NCI-H2081 (cell line): Measurements from ENCODE around the gene SEC24C.
"Not testable (repeated sequence)": the region's sequence is repeated elsewhere in the genome, so short reads cannot be mapped to it uniquely, and the experiment has no call there.

Experiments
- DNase-seq, 2 experiments: peaks; one replicate each; lab custom pipeline; 2025; lab: John Stamatoyannopoulos, UW

SEC24C gene, protein sequence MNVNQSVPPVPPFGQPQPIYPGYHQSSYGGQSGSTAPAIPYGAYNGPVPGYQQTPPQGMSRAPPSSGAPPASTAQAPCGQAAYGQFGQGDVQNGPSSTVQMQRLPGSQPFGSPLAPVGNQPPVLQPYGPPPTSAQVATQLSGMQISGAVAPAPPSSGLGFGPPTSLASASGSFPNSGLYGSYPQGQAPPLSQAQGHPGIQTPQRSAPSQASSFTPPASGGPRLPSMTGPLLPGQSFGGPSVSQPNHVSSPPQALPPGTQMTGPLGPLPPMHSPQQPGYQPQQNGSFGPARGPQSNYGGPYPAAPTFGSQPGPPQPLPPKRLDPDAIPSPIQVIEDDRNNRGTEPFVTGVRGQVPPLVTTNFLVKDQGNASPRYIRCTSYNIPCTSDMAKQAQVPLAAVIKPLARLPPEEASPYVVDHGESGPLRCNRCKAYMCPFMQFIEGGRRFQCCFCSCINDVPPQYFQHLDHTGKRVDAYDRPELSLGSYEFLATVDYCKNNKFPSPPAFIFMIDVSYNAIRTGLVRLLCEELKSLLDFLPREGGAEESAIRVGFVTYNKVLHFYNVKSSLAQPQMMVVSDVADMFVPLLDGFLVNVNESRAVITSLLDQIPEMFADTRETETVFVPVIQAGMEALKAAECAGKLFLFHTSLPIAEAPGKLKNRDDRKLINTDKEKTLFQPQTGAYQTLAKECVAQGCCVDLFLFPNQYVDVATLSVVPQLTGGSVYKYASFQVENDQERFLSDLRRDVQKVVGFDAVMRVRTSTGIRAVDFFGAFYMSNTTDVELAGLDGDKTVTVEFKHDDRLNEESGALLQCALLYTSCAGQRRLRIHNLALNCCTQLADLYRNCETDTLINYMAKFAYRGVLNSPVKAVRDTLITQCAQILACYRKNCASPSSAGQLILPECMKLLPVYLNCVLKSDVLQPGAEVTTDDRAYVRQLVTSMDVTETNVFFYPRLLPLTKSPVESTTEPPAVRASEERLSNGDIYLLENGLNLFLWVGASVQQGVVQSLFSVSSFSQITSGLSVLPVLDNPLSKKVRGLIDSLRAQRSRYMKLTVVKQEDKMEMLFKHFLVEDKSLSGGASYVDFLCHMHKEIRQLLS

DNA sequence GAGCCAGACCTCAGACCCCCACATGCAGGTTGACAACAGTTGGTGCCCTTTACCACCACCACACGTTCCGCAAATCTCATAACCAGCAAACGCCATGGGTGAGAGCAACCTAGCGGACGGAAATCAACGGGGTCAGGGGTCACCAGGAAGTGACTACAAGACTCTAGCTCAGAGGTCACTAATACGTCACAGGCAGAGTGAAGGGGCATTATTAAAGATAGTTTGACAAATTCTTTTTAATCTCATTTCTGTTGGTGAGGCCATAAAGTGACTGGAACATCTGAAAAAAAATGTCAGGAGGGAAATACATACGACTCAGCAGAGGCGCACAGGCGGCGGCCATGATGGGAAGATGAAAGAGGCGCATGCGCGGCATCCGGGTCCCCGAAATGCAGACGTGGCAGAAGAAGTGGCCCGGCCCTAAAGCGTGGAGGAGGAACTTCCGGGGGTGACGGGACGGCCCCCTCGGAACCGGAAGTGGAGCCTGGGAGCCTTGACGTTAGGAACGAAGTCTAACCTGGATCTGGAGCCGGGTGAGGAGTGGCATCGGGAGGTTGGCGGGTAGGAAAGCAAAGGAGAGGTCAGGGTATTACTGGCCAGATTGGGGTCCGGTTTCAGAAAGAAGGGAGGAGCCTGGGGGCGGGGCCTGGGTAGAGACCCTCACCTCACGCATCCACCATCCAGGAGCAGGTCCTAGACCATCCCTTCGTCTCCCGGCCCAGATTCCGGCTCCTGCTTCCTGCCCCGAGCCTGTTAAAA lies at the start of gene SEC24C:
Gene SEC24C, plus strand, starts transcription at position 468 of the 759 bp plus-strand sequence. CDS start 2,461 bp downstream, outside the sequence.
- peak; percentile 91 to 93 for DNase-seq

DNA sequence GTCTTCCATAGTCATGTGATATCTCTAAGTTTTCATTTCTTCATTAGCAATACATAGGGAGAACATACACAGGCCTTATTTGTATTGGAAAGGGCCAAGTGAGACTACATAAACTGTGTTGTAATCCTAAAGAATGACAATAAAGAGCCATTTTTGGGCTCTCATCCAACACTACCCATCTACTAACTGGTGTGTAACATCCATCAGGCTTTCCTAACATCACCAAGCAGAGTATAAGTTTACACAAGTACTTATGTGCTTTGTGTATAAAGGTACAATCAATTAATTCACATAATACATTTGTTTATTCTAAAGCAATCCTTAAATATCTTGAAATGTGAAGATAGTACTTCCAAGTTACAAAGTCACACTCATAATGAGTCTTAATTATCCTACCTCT lies 48.9 kb upstream of the SEC24C start:
- not testable (repeated sequence) for DNase-seq

DNA sequence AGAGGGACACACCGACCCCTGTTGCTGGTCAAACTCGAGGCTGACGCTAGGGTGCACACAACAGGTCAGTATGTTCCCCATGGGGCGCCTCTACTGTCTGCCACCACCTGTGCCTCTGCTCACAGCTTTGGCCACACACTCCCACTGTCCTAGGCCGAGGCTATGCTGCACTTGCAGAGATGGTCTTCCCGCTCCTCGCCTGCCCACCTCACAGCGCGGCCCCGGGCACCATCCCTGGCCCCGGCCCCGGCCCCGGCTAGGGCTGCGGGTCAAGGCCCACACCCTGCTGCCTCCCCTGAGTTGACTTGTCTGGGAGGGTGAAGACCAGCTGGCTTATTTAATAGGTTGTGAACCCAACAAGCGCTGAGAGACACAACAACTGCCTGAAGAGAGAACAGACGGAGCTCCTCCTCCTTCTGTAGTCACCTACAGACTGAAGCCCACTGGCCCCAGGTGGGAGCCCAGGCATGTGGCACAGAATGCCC lies 46.5 kb upstream of the SEC24C start, which contains the start of gene AGAP5:
Gene AGAP5, minus strand, starts transcription at position 435 of the 485 bp plus-strand sequence. Its CDS starts 354 bp downstream, at position 81.
- DNase-seq, result not testable (repeated sequence)

DNA sequence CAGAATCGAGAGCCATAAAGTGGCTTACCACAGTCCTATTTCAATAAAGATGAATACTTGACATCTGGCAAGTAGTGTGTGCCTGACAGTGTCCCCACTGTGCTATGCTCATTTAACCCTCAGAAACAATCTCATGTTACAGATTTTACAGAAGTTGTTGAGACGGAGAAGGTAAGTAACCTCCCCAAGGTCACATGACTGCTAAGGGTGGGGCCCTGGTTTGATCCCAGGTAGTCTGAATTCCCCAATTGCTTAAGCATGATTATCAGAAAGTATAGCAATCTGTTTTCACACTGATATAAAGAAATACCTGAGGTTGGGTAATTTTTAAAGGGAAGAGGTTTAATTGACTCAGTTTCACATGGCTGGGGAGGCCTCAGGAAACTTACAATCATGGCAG lies 45.4 kb upstream of the SEC24C start:
- DNase-seq, result not testable (repeated sequence)

DNA sequence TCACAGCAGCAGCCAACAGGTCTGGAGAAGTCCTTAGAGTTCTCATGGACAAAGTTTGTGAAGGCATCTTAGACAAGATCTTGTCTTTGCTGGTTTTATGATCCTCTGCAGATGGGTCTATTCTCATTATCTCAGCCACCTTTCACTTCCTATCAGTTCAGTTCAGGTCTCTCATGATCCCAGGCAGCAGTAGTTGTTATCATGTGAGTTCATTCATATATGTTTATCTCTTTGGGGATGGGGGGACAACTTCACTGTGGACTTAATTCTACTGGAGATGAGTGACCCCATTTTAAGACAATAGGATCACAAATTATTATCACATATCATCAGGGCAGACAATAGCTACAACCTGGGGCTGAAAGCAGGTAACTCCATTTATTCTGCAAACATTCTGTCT lies 40.2 kb upstream of the SEC24C start:
- not testable (repeated sequence) for DNase-seq

DNA sequence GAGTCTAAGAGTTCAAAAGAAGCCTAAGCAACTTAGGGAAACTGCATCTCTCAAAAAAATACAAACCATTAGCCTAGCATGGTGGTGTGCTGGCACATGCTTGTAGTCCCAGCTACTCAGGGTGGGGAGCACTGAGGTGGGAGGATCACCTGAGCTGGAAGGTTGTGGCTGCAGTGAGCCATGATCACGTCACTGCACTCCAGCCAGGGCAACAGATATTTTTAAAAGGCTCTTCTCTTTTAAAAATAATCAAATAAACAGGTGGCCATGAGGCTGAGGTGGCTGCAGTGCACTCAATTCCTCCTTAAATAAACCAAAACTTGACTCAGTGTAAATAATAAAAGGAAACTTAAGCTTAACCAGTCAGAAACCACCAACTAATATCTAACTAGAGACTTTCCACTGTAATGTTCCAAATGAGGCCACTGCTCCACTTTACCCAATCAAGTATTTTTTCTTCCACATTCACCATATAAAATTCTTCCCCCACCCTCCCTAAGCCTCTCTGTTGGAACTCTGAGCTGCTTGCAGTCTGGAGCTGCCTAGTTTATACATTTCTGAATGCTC lies 38.6 kb upstream of the SEC24C start:
- not testable (repeated sequence) for DNase-seq

DNA sequence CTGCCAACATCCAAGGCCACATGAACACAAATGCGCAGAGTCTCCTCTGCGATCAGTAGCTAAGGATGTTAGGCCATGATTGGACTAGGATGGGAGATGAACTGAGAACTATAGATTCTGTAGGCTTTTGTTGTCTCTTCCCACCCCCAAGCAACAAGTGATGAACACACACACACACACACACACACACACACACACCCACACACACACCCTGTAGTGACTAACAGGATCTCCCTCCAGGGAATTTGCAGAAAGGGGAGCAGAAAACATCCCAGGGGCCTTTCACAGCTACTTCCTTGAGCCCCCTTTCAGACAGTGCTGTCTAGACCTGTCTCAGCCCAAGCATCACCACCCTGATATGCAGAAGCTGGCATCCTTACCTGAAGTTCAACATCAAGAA lies 37.7 kb upstream of the SEC24C start:
- not testable (repeated sequence) for DNase-seq

DNA sequence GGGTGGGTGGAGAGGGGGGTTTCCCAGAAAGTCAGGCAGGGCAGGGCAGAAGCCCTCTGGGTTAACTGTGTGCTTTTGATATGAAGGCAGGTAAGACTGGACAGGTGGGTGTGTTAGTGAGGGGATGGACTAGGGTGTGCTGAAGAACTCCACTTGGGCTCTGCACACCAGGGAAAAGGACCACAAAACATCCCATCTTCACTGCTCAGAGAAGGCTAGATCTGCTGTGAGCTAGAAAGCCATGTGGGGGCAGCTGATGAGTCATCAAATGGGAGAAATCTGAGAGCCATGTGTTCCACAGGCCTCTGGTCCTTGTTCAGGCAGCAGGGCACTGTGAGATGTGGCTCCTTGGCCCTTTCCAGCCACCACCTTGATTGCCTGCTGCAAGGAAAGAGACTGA lies 36.5 kb upstream of the SEC24C start:
- DNase-seq, result not testable (repeated sequence)

DNA sequence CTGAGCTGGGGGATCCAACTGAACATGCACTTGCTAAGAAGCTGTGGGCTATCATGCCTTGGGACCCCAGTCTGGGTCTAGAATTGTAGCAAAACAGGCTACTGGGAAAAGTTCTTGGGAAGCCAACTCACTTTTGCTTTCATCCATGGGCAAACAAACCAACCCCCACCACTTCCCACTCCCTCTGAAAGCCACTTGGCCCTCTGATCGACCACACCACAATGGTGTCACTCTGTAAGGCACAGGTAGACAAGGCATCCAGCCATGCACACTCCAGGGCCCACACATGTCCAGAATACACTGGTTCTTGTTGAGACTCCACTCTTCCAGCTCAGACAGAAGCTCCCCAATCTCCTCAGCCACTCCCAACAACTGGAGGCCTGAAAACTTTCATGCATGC lies 36.0 kb upstream of the SEC24C start:
- not testable (repeated sequence) for DNase-seq

DNA sequence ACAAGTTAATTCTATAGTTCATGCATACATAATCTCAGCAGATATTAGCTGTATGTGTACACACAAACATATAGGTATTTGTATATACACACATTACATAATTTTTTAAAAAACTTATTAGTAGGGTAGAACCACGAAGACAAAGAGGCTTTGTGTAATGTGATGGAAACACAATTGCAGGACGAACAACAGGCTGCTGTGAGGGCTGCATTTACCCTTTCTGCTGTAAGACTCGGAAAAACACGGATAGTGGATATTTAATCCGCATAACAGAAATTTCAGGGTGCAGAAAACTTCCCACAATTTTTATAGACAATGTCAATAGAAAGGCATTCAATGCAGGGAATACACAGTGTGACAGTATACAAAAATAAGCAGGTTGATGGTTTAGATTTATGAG lies 32.5 kb upstream of the SEC24C start:
- not testable (repeated sequence) for DNase-seq

DNA sequence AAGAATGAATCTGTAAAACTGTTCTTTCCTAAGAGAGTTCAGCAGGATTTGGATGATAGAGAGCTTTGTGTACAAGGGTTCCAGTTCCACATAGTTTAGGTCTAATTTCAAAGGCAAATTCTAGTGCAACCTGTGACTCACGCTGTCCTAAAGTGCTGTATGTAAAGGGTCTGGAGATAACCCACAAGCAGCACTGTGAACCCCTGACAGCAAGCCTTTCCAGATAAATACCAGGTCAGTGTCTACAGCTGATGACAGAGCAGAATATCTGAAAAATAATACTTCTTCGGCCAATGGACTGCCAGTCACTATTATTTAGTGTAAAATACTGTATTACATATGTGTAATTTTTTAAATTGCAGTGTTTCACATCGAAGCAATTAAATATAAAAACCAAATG lies 30.3 kb upstream of the SEC24C start:
- not testable (repeated sequence) for DNase-seq

DNA sequence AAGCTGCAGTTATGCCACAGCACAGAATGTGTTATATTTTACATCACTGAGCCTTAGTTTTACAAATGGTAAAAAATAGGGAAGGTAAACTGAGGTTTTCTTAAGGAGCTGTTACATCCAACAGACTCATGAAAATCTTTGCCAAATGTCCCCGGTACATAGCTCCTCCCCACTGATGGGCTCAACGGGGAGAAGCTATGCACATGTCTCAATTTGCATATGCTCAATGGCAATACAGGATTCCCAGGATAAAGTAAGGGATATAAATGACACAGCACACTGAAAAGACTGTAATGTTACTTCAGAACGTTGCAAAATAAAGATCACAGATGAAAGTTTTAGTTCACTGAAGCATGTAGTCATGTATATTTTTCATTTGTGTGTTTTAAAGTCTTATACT lies 29.7 kb upstream of the SEC24C start:
- DNase-seq, result not testable (repeated sequence)

DNA sequence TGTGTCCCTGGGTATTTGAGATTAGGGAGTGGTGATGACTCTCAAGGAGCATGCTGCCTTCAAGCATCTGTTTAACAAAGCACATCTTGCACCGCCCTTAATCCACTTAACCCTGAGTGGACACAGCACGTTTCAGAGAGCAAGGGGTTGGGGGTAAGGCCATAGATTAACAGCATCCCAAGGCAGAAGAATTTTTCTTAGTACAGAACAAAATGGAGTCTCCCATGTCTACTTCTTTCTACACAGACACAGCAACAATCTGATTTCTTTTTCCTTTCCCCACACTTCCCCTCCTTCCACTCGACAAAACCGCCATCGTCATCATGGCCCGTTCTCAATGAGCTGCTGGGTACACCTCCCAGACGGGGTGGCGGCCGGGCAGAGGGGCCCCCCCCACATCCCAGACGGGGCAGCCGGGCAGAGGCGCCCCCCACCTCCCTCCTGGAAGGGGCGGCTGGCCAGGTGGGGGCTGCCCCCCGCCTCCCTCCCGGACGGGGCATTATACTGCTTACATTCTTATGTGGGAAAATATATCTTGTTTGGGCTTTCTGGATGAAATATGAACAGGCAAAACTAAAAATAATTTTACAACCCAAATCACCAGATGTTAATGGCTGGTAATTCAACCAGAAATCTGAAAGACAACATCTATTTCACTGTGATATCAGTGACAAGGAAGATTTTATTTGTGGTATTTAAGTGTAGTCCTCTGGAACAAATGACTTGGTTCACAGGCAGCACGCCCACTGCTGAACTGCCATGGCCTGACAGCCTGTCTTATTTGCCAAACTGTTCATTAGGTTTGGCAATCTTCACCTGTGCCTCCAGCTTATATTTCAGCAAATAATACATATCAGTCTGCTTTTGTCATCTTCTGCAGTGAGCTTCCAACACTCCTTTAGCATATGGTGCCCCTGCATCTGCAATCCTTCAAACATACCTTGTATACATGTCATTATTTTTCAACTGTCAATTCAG lies 28.7 kb upstream of the SEC24C start:
- not testable (repeated sequence) for DNase-seq

DNA sequence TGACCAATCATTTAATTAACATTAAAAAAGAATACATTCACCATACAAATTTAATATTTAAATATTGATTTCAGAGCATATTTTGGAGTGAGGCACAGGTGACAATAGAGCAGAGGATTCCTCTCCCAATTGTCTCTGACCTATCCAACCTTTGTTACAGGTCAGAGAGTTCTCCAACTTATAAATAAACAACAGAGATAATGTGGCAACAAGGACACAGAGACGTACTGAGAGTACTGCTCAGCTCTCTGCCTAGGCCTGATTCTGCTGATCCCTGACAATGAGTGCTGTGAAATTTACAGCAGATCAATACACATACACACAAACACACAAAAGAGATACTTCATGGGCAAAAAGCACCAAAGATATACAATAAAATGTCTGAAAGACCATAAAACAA lies 27.9 kb upstream of the SEC24C start:
- DNase-seq, result no peak

DNA sequence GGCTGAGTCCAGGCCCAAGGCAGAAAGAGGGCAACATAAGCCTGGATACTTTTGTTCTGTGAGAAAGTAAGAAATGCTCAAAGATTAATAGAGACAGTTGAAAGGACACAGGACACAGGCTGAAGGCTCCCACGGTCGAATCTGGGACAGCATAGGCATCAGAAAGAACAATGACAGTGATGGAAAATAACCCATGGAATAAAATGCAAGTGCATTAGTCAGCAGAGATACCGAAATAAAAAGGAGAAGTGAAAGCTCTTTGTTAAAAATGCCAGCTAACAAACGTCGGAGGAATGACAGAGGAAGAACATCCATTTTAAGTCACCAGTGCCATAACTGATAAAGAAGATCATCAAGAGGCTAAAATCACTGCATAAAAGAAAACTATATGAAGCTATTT lies 26.6 kb upstream of the SEC24C start:
- DNase-seq, result no peak

DNA sequence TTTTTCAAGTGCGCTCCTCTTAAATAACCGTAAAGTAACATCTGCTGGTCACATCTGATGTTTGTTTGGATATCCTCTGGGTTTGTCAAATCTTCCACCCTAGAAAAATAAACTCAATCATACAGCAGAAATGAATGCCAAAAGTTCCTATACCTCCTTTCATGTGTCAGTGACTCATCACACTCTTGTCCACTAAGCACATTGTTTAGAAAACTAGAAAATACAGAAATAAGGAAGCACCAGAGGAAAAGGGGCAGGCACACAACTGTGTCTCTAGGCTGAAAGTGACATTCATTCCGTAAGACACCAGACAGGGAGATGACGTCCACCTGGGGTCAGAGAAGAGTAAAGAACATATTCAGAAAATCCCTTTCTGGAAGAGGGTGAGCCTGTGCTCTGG lies 23.6 kb upstream of the SEC24C start:
- DNase-seq, result not testable (repeated sequence)

DNA sequence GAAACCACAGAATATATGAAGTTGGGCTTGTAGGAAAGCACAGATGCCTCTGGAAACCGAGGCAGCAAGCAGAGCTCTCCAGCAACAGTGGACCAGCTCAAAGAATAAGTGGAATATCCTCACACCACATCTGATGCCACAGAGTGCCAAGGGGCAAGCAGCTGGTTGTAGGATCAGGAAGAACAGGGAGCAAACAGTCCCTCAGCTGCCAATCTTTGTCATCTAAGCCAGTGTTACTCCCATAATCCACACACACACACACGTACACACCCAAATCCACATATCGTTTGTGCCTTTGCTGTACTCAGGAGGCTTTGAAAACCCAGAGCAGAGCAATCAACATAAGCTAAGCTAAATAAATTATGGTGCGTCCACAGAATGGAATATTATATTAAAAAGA lies 20.7 kb upstream of the SEC24C start:
- no peak for DNase-seq

DNA sequence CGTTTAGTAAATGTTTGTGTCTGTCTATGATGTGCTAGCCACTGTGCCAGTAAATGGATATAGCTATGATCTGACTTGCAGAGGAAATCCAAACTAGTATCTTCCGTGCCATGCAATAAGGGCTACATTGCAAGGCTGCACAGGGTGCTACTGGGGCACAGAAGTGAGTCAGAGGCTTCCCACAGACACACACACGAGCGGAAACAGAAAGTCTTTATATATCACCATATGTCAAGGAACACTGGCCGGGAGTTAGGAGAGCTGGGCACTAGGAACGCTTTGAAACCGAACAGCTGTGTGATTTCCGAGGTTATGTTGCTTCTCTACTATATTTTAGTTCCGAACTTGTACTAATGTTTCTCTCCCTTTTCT lies 14.4 kb upstream of the SEC24C start:
- DNase-seq, result not testable (repeated sequence)

DNA sequence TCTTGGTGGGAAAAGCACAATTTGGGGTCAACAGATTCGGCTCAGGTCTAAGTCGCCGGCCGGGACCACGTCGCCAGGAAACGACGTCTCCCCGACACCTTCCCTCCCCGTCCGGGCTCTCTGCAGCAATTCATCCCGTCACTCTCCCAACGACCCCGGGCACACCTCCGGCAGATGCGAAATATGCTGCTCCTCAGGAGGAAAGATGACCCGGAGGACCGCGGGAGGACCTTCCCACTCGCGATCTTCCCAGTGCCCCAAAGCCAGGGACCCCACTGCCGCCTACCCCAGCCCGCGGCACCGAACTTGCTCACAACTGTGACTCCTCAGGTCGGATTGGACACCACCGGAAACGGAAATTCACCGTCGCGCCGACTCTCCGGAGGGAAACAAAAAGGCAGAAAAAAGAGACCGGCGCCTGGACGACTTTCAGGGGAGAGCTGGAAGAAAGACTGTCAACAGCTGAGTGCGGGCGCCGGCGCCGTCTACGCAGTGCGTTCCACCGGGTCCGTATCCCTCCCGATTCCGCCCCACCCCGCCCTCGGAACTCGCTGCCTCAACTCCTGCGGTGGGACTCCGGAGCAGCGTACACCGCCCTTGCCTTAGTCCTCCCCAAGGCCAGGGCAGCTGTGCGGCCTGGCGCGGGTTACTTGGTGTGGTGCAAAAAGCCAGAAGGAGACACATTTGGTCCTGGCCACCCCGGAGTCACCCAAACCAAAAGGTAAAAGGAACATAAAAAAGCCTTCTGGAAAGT lies 13.8 kb upstream of the SEC24C start:
- DNase-seq, result peak; percentile 81 to 88
